NB4 (cell line): Measurements from ENCODE around the gene MRPL48.

ENCODE experiments used
- POLR2A ChIP-seq: IDR thresholded peaks from 2 replicates; pipeline ENCODE4 v1.6.1; 2011; ENCODE audit warnings: mild to moderate bottlenecking; ENCODE audit not compliant: insufficient read length; ENCODE audit errors: extremely low read depth
- TF ChIP-seq, protein P1 (sequence below): IDR thresholded peaks from 2 replicates; pipeline ENCODE4 v1.6.1; 2011; ENCODE audit warnings: low read depth, low read length

DNA sequence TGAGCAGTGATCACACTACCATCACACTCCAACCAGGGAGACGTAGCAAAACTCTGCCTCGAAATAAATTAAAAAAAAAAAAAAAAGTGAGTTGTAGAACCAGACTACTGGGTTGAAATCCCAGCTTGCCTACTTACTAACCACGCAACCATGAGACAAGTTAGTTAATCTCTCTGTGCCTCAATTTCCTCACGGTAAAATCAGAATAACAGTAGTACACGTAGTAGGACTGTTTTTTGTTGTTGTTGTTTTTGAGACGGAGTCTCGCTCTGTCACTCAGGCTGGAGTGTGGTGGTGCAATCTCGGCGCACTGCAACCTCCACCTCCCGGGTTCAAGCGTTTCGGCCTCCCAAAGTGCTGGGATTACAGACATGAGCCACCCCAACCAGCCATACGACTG is 41.0 kb upstream of the MRPL48 start:
- TF ChIP-seq, protein P1, sequence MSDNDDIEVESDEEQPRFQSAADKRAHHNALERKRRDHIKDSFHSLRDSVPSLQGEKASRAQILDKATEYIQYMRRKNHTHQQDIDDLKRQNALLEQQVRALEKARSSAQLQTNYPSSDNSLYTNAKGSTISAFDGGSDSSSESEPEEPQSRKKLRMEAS, result no peak
- no peak for TF ChIP-seq POLR2A
